ENCODE measurements around the gene COX6B2. TPM values are rescaled to one million over a fixed set of nuclear protein-coding genes. Genes with fewer than 3 reads are reported as not detected.

Gene COX6B2
- total RNA-seq, 2 donors from 2014 or later, result 0.75 to 0.84 TPM

DNA sequence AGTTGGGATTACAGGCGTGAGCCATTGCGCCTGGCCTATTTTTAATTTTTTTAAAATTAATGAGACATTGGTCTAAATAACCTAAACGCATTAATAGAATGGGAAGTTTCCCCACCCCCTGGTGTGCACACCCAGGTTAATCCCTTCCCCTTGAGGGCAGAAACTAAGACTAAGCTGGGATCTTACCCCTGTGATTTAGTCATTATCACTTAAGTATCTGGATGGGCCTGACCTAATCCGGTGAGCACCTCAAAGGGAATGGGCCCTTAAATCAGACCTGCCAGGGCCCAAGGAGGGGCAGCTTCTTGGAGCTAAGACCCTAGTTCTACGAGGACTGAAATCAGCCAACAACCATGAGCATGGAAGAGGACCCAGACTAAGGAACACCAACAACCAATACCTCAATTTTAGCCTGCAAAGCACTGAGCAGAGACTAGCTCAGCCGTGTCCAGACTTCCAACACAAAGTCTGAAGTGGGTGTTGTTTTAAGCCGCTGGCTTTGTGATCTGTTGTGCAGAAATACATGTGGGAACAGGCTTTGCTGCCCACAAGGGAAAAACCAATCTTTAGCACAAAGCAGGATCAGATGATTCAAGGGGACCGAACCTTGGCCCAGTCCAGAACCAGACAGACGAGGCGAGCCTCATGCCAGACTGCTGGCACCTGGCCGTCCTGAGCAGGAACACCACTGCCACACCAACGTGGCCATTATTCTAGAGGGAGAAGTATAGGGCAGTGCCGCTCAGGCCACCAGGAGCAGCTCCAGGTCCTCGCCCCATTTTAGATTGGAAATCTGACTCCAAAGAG lies 46.0 kb upstream of the COX6B2 start:
- peak overlapping the region; percentile 2 for H3K27ac ChIP-seq (ENCODE audit: low read depth, low read length)
- Mint-ChIP-seq H3K9me3 (no peaks in the 10 kb centered on the region), H3K4me3 (no peak overlapping the region), H3K27me3 (ENCODE audit: insufficient read depth) (peaks cover 7% of the 10 kb centered on the region), H3K27ac (no peak overlapping the region), H3K4me1 (peaks cover under 1% of the 10 kb centered on the region), H3K36me3 (ENCODE audit: low read depth) (peaks cover 36% of the 10 kb centered on the region)
- DNase-seq, result peak; percentile 33
- WGBS, 2 experiments (ENCODE audit: insufficient coverage in 1 of 2, insufficient read length in 1 of 2), result 94% methylated on average over 8 to 14 of the region's 14 CpGs
- H3K4me3 ChIP-seq (ENCODE audit: low read length), result no peak overlapping the region
- no peaks in the 10 kb centered on the region for H3K9me3 ChIP-seq (ENCODE audit: control insufficient read depth, low read length)
- no peak overlapping the region for H3K9ac ChIP-seq (ENCODE audit: extremely low read depth, low read length, poor library complexity, severe bottlenecking)
- TF ChIP-seq, protein P1, sequence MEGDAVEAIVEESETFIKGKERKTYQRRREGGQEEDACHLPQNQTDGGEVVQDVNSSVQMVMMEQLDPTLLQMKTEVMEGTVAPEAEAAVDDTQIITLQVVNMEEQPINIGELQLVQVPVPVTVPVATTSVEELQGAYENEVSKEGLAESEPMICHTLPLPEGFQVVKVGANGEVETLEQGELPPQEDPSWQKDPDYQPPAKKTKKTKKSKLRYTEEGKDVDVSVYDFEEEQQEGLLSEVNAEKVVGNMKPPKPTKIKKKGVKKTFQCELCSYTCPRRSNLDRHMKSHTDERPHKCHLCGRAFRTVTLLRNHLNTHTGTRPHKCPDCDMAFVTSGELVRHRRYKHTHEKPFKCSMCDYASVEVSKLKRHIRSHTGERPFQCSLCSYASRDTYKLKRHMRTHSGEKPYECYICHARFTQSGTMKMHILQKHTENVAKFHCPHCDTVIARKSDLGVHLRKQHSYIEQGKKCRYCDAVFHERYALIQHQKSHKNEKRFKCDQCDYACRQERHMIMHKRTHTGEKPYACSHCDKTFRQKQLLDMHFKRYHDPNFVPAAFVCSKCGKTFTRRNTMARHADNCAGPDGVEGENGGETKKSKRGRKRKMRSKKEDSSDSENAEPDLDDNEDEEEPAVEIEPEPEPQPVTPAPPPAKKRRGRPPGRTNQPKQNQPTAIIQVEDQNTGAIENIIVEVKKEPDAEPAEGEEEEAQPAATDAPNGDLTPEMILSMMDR (conservative IDR thresholded peaks at IDR 0.05), result no peak
- peaks cover 40% of the 10 kb centered on the region for H3K36me3 ChIP-seq (ENCODE audit: control insufficient read depth, insufficient read depth, low read length)
- H3K4me1 ChIP-seq (ENCODE audit: control insufficient read depth, insufficient read depth, low read length), result no peaks in the 10 kb centered on the region
- no peaks in the 10 kb centered on the region for H3K27me3 ChIP-seq (ENCODE audit: control insufficient read depth, insufficient read depth, low read length, poor library complexity, severe bottlenecking)

DNA sequence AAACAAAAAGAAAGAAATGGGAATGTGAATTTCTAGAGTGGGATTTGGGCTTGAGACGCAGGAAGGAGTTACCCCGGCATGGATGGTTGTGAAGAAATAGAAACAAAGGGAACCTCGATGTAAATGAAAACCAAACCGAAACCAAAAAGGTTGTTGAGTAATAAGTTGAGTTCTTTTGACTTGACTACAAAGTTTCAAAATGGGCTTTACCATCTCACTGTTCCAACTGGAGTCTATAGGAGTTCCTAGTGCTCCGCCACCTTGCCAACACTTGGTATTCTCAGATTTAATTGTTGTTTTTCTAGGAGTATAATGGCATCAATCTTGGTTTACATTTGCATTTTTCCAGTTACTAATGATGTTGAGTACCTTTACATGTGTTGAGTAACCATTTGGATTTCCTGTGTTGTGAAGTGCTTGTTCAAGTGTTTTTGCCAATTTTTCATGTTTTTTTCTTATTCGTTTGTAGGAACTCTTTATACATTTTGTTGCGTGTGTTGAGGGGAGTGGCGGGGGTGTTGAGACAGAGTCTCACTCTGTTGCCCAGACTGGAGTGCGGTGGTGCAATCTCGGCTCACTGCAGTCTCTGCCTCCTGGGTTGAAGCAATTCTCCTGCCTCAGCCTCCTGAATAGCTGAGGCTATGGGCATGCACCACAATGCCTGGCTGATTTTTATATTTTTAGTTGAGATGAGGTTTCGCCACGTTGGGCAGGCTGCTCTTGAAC lies 43.8 kb upstream of the COX6B2 start:
- Histone ChIP-seq H3K27ac (ENCODE audit: low read depth, low read length) (no peak overlapping the region), H3K9me3 (ENCODE audit: control insufficient read depth, low read length) (no peaks in the 10 kb centered on the region), H3K36me3 (ENCODE audit: control insufficient read depth, insufficient read depth, low read length) (peaks cover 22% of the 10 kb centered on the region), H3K4me1 (ENCODE audit: control insufficient read depth, insufficient read depth, low read length) (no peaks in the 10 kb centered on the region), H3K27me3 (ENCODE audit: control insufficient read depth, insufficient read depth, low read length, poor library complexity, severe bottlenecking) (no peaks in the 10 kb centered on the region), H3K4me3 (ENCODE audit: low read length) (no peak overlapping the region), H3K9ac (ENCODE audit: extremely low read depth, low read length, poor library complexity, severe bottlenecking) (no peak overlapping the region)
- H3K4me1 Mint-ChIP-seq, result no peaks in the 10 kb centered on the region
- H3K27ac Mint-ChIP-seq, result no peak overlapping the region
- H3K36me3 Mint-ChIP-seq (ENCODE audit: low read depth), result peaks cover 24% of the 10 kb centered on the region
- TF ChIP-seq, protein P1 (conservative IDR thresholded peaks at IDR 0.05), result no peak
- no peak for DNase-seq
- H3K9me3 Mint-ChIP-seq, result no peaks in the 10 kb centered on the region
- peaks cover 7% of the 10 kb centered on the region for H3K27me3 Mint-ChIP-seq (ENCODE audit: insufficient read depth)
- no peak overlapping the region for H3K4me3 Mint-ChIP-seq
- WGBS, 2 experiments (ENCODE audit: insufficient coverage in 1 of 2, insufficient read length in 1 of 2), result 94 to 95% methylated on average over 11 to 12 of the region's 12 CpGs

DNA sequence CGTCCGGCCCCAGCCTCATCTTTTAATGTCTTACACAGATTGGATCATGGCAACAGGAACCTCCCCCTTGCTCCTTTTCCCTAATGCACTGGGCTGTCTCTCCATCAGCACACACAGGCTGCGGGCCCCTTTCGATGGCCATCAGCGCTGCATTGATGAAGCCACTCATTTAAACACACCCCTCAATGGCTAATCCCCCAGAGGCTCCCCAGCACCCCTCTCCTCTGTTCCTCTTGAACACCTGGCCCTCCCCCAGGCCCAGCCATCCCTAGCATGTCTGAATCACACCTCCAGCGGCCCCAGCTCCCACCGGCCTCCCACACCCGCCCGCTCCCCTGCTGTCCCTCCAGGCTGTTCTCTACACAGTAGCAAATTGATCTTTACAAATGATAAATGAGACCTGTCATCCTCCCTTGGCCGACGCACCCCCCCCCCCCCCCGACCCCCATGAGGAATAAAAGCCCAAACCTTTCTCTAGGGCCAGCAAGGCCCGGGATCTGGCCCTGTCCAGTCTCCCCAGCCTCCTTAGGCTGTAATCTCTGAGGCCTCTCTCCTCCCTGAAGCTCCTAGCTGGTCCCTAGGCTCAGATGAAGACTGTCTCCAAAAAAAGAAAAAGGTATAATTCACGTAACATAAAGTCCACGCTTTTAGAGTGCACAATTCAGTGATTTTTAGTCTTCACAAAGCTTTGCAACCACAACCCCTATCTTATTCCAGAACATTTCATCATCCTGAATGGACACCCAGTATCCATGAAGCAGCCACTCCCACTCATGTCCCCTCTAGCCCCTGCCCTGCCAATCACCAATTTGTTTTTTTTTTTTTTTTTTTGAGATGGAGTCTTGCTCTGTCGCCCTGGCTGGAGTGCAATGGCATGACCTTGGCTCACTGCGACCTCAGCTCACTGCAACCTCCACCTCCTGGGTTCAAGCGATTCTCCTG lies 38.6 kb upstream of the COX6B2 start:
- H3K4me3 Mint-ChIP-seq, result no peak overlapping the region
- no peak for DNase-seq

More for the DNA sequence above, 38.6 kb upstream of the COX6B2 start:
- Histone ChIP-seq H3K27ac (ENCODE audit: low read depth, low read length) (peak overlapping the region; percentile 61), H3K36me3 (ENCODE audit: control insufficient read depth, insufficient read depth, low read length) (peaks cover 32% of the 10 kb centered on the region), H3K9me3 (ENCODE audit: control insufficient read depth, low read length) (no peaks in the 10 kb centered on the region), H3K4me1 (ENCODE audit: control insufficient read depth, insufficient read depth, low read length) (peaks cover 11% of the 10 kb centered on the region), H3K4me3 (ENCODE audit: low read length) (no peak overlapping the region), H3K9ac (ENCODE audit: extremely low read depth, low read length, poor library complexity, severe bottlenecking) (no peak overlapping the region), H3K27me3 (ENCODE audit: control insufficient read depth, insufficient read depth, low read length, poor library complexity, severe bottlenecking) (no peaks in the 10 kb centered on the region)
- 42 to 49% methylated on average over 9 to 18 of the region's 18 CpGs for WGBS, 2 experiments (ENCODE audit: insufficient coverage in 1 of 2, insufficient read length in 1 of 2)
- no peak overlapping the region for H3K27ac Mint-ChIP-seq
- H3K27me3 Mint-ChIP-seq (ENCODE audit: insufficient read depth), result peaks cover 4% of the 10 kb centered on the region
- H3K36me3 Mint-ChIP-seq (ENCODE audit: low read depth), result peaks cover 22% of the 10 kb centered on the region
- peaks cover 25% of the 10 kb centered on the region for H3K4me1 Mint-ChIP-seq
- TF ChIP-seq, protein P1 (conservative IDR thresholded peaks at IDR 0.05), result no peak
- no peaks in the 10 kb centered on the region for H3K9me3 Mint-ChIP-seq
